ENCODE data around the gene TMEM185B.

TMEM185B gene

GRCh38 chr2:120269076-120269744 lies 46.0 kb upstream of the TMEM185B start:
- Histone ChIP-seq H3K4me1 (ENCODE audit: control insufficient read depth, low read length) (no peaks in the 10 kb centered on the region), H3K27ac (ENCODE audit: low read depth, low read length) (no peak overlapping the region), H3K27me3 (ENCODE audit: control insufficient read depth, low read length) (no peaks in the 10 kb centered on the region), H3K9me2 (replicated peaks; ENCODE audit: control insufficient read depth, low read length) (no peaks in the 10 kb centered on the region), H3K79me2 (ENCODE audit: control insufficient read depth, low read length) (peaks cover 2% of the 10 kb centered on the region; the same call in 1 of the 2 replicates), H3K4me2 (ENCODE audit: low read length) (no peak overlapping the region), H3K4me3 (ENCODE audit: low read length) (no peak overlapping the region), H3K36me3 (ENCODE audit: control insufficient read depth, low read length) (no peaks in the 10 kb centered on the region), H3F3A (ENCODE audit: control insufficient read depth, insufficient read depth) (no peaks in the 10 kb centered on the region), H4K20me1 (ENCODE audit: control insufficient read depth, insufficient read depth, low read depth, low read length) (0 out of 2 replicates have a peak, but pooled peaks cover 5% of the 10 kb centered on the region), H3K9me3 (ENCODE audit: control insufficient read depth, insufficient read depth, low read length) (peaks cover 6% of the 10 kb centered on the region; the same call in 1 of the 2 replicates)
- no peak for TF ChIP-seq CTCF (IDR thresholded peaks at IDR 0.05; ENCODE audit: low read depth, low read length, poor library complexity, severe bottlenecking)
- no peak for TF ChIP-seq EZH2phosphoT487 (IDR thresholded peaks at IDR 0.05; ENCODE audit: borderline replicate concordance, low read length)

- Histone ChIP-seq H3K27me3 (ENCODE audit: control insufficient read depth, low read length) (no peaks in the 10 kb centered on the region), H3K79me2 (ENCODE audit: control insufficient read depth, low read length) (peaks cover 2% of the 10 kb centered on the region; the same call in 1 of the 2 replicates), H3K9me3 (ENCODE audit: control insufficient read depth, insufficient read depth, low read length) (peaks cover 6% of the 10 kb centered on the region; the same call in 1 of the 2 replicates), H3K4me1 (ENCODE audit: control insufficient read depth, low read length) (no peaks in the 10 kb centered on the region), H3F3A (ENCODE audit: control insufficient read depth, insufficient read depth) (no peaks in the 10 kb centered on the region), H3K36me3 (ENCODE audit: control insufficient read depth, low read length) (no peaks in the 10 kb centered on the region), H4K20me1 (ENCODE audit: control insufficient read depth, insufficient read depth, low read depth, low read length) (0 out of 2 replicates have a peak, but pooled peaks cover 5% of the 10 kb centered on the region), H3K4me3 (ENCODE audit: low read length) (no peak overlapping the region), H3K27ac (ENCODE audit: low read depth, low read length) (no peak overlapping the region), H3K4me2 (ENCODE audit: low read length) (no peak overlapping the region), H3K9me2 (replicated peaks; ENCODE audit: control insufficient read depth, low read length) (no peaks in the 10 kb centered on the region)
- TF ChIP-seq EZH2phosphoT487 (IDR thresholded peaks at IDR 0.05; ENCODE audit: borderline replicate concordance, low read length) (no peak), CTCF (IDR thresholded peaks at IDR 0.05; ENCODE audit: low read depth, low read length, poor library complexity, severe bottlenecking) (no peak)
These were observed 44.1 kb upstream of the TMEM185B start for GRCh38 chr2:120267348-120267747.

GRCh38 chr2:120265006-120265405 lies 41.8 kb upstream of the TMEM185B start:
- H3K79me2 ChIP-seq (ENCODE audit: control insufficient read depth, low read length) = peaks cover 2% of the 10 kb centered on the region; the same call in 1 of the 2 replicates
- H3K36me3 ChIP-seq (ENCODE audit: control insufficient read depth, low read length) = no peaks in the 10 kb centered on the region
- no peak overlapping the region for H3K27ac ChIP-seq (ENCODE audit: low read depth, low read length)
- 0 out of 2 replicates have a peak, but pooled peaks cover 5% of the 10 kb centered on the region for H4K20me1 ChIP-seq (ENCODE audit: control insufficient read depth, insufficient read depth, low read depth, low read length)
- H3K4me1 ChIP-seq (ENCODE audit: control insufficient read depth, low read length) = peaks cover 13% of the 10 kb centered on the region
- peaks cover 6% of the 10 kb centered on the region; the same call in 1 of the 2 replicates for H3K9me3 ChIP-seq (ENCODE audit: control insufficient read depth, insufficient read depth, low read length)
- no peaks in the 10 kb centered on the region for H3K9me2 ChIP-seq (replicated peaks; ENCODE audit: control insufficient read depth, low read length)
- H3K4me2 ChIP-seq (ENCODE audit: low read length) = no peak overlapping the region
- no peak for TF ChIP-seq CTCF (IDR thresholded peaks at IDR 0.05; ENCODE audit: low read depth, low read length, poor library complexity, severe bottlenecking)
- no peak for TF ChIP-seq EZH2phosphoT487 (IDR thresholded peaks at IDR 0.05; ENCODE audit: borderline replicate concordance, low read length)
- H3K27me3 ChIP-seq (ENCODE audit: control insufficient read depth, low read length) = no peaks in the 10 kb centered on the region
- no peaks in the 10 kb centered on the region for H3F3A ChIP-seq (ENCODE audit: control insufficient read depth, insufficient read depth)
- no peak overlapping the region for H3K4me3 ChIP-seq (ENCODE audit: low read length)

Measured in DOHH2 (cell line).